ENCODE measurements around the gene CACNG1.

Gene CACNG1, protein sequence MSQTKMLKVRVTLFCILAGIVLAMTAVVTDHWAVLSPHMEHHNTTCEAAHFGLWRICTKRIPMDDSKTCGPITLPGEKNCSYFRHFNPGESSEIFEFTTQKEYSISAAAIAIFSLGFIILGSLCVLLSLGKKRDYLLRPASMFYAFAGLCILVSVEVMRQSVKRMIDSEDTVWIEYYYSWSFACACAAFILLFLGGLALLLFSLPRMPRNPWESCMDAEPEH

DNA sequence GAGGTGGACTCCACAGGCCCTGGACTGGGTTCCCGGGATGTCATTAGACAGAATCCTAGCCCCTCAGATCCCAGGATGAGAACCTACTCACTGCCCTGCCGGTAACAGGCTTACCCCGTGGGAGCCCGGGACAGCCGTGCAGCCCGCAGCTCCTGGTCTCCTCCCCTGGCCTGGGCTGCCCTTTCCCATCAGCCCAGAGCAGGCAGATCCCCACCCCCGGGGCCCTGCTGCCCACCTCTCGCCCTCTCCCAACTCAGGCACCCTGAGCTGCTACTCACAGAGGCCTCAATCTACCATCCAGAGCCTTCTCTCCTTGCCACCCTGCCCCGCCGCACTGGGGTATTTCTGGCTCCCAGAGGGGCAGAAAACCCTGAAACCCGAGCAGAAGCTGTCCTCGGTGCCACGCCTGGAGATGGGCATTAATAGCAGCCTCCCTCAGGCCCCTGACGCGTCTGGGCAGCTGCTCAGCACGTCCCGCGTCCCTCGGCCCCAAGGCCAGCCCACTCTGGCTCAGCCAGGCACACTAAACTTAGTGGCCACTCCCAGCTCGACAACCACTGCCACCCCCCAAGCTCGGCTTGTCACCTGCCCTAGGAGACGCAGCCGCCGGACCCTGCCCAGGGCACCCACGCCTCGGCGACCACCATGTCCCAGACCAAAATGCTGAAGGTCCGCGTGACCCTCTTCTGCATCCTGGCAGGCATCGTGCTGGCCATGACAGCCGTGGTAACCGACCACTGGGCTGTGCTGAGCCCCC lies at the start of gene CACNG1:
Gene CACNG1 (plus strand): TSS at position 539 of the 757 bp plus-strand sequence. CDS start 107 bp downstream, at position 646.
- no peak for DNase-seq (ENCODE audit: low read depth)
- Histone ChIP-seq H3K4me1 (ENCODE audit: control insufficient read depth, insufficient read depth, low read length) (peaks cover 3% of the 10 kb centered on the region), H3K27me3 (replicated peaks; ENCODE audit: control insufficient read depth, insufficient read depth, low read length) (peaks cover 59% of the 10 kb centered on the region), H3K4me3 (ENCODE audit: low read length) (no peak within 1 kb of the TSS), H3K9me3 (ENCODE audit: control insufficient read depth, low read length) (peaks cover 23% of the 10 kb centered on the region), H3K9ac (ENCODE audit: low read length) (no peak within 1 kb of the TSS), H3K36me3 (ENCODE audit: control insufficient read depth, insufficient read depth, low read length, severe bottlenecking) (no peaks in the 10 kb centered on the region)

DNA sequence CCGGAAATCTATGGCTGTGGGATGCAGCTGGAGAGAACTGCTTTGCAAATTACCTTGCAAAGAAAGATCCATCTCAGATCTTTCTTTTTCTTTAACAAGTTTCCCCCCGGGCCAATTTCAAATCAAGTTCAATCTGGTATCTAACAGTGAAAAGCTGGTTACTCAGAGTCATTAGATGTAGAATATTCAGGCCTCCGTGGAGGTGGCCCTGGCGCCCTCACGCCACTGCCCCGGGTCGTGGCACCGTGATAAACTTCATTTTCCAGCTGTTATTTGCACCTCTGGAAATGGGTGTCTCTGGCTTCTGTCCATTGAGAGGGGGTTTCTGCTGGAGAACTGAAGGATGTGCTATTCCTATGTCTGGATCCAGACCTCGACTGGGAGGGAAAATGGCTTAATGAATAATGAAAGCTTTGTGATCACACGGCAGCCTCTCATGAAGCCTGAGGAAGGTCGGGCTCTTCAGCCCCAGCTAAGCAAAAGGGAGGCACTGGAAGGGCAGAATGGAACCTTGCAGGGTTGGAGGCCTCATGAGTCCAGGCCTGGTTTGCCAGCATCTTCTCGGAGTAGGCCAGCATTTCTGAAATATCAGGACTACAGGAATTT lies 49.3 kb upstream of the CACNG1 start:
- no peak overlapping the region for H3K4me3 ChIP-seq (ENCODE audit: low read length)
- H3K27me3 ChIP-seq (replicated peaks; ENCODE audit: control insufficient read depth, insufficient read depth, low read length) = peaks cover 55% of the 10 kb centered on the region
- no peak for DNase-seq (ENCODE audit: low read depth)
- H3K4me1 ChIP-seq (ENCODE audit: control insufficient read depth, insufficient read depth, low read length) = no peaks in the 10 kb centered on the region
- no peaks in the 10 kb centered on the region for H3K9me3 ChIP-seq (ENCODE audit: control insufficient read depth, low read length)
- no peaks in the 10 kb centered on the region for H3K36me3 ChIP-seq (ENCODE audit: control insufficient read depth, insufficient read depth, low read length, severe bottlenecking)
- H3K9ac ChIP-seq (ENCODE audit: low read length) = no peak overlapping the region

GRCh38 chr17:66995944-66996343 lies 48.4 kb upstream of the CACNG1 start:
- no peak overlapping the region for H3K4me3 ChIP-seq (ENCODE audit: low read length)
- no peak for DNase-seq (ENCODE audit: low read depth)

GRCh38 chr17:66996926-66997325 lies 47.4 kb upstream of the CACNG1 start:
- no peak for DNase-seq (ENCODE audit: low read depth)
- no peak overlapping the region for H3K9ac ChIP-seq (ENCODE audit: low read length)
- H3K4me3 ChIP-seq (ENCODE audit: low read length) = no peak overlapping the region
- H3K36me3 ChIP-seq (ENCODE audit: control insufficient read depth, insufficient read depth, low read length, severe bottlenecking) = no peaks in the 10 kb centered on the region
- H3K27me3 ChIP-seq (replicated peaks; ENCODE audit: control insufficient read depth, insufficient read depth, low read length) = peaks cover 57% of the 10 kb centered on the region
- no peaks in the 10 kb centered on the region for H3K9me3 ChIP-seq (ENCODE audit: control insufficient read depth, low read length)
- no peaks in the 10 kb centered on the region for H3K4me1 ChIP-seq (ENCODE audit: control insufficient read depth, insufficient read depth, low read length)

More at GRCh38 chr17:66995944-66996343, 48.4 kb upstream of the CACNG1 start:
- Histone ChIP-seq H3K27me3 (replicated peaks; ENCODE audit: control insufficient read depth, insufficient read depth, low read length) (peaks cover 62% of the 10 kb centered on the region), H3K9ac (ENCODE audit: low read length) (no peak overlapping the region), H3K9me3 (ENCODE audit: control insufficient read depth, low read length) (no peaks in the 10 kb centered on the region), H3K36me3 (ENCODE audit: control insufficient read depth, insufficient read depth, low read length, severe bottlenecking) (no peaks in the 10 kb centered on the region), H3K4me1 (ENCODE audit: control insufficient read depth, insufficient read depth, low read length) (no peaks in the 10 kb centered on the region)

GRCh38 chr17:67003231-67003630 lies 41.1 kb upstream of the CACNG1 start:
- Histone ChIP-seq H3K9ac (ENCODE audit: low read length) (no peak overlapping the region), H3K4me3 (ENCODE audit: low read length) (no peak overlapping the region), H3K9me3 (ENCODE audit: control insufficient read depth, low read length) (peaks cover 4% of the 10 kb centered on the region)

GRCh38 chr17:67004181-67004580 lies 40.2 kb upstream of the CACNG1 start:
- peaks cover 7% of the 10 kb centered on the region for H3K9me3 ChIP-seq (ENCODE audit: control insufficient read depth, low read length)
- no peak for DNase-seq (ENCODE audit: low read depth)
- no peaks in the 10 kb centered on the region for H3K4me1 ChIP-seq (ENCODE audit: control insufficient read depth, insufficient read depth, low read length)
- peaks cover 70% of the 10 kb centered on the region for H3K27me3 ChIP-seq (replicated peaks; ENCODE audit: control insufficient read depth, insufficient read depth, low read length)
- no peaks in the 10 kb centered on the region for H3K36me3 ChIP-seq (ENCODE audit: control insufficient read depth, insufficient read depth, low read length, severe bottlenecking)
- no peak overlapping the region for H3K9ac ChIP-seq (ENCODE audit: low read length)
- no peak overlapping the region for H3K4me3 ChIP-seq (ENCODE audit: low read length)

More at GRCh38 chr17:67003231-67003630, 41.1 kb upstream of the CACNG1 start:
- no peaks in the 10 kb centered on the region for H3K4me1 ChIP-seq (ENCODE audit: control insufficient read depth, insufficient read depth, low read length)
- H3K27me3 ChIP-seq (replicated peaks; ENCODE audit: control insufficient read depth, insufficient read depth, low read length) = peaks cover 75% of the 10 kb centered on the region
- no peaks in the 10 kb centered on the region for H3K36me3 ChIP-seq (ENCODE audit: control insufficient read depth, insufficient read depth, low read length, severe bottlenecking)
- no peak for DNase-seq (ENCODE audit: low read depth)

DNA sequence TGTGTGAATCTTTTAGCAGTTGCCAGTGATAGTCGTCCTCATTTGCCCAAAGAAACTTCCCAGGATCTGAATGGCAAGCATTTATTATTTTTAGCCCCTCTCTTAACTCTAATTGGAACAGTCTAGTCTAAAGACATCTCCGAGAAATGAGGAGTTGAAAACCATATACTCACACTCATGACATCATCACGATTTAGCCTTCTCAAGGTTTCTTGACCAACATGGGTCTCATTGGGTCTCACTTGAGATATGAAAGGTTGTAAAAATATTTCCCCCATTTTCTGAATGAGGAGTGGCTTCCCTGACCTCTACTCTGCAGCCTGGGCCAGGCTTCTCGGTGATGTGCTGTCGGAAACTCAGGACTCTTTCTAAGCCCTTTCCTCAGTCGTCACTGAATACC lies 37.1 kb upstream of the CACNG1 start:
- no peak for DNase-seq (ENCODE audit: low read depth)
- Histone ChIP-seq H3K36me3 (ENCODE audit: control insufficient read depth, insufficient read depth, low read length, severe bottlenecking) (no peaks in the 10 kb centered on the region), H3K4me3 (ENCODE audit: low read length) (no peak overlapping the region), H3K4me1 (ENCODE audit: control insufficient read depth, insufficient read depth, low read length) (no peaks in the 10 kb centered on the region), H3K27me3 (replicated peaks; ENCODE audit: control insufficient read depth, insufficient read depth, low read length) (peaks cover 74% of the 10 kb centered on the region), H3K9me3 (ENCODE audit: control insufficient read depth, low read length) (peaks cover 17% of the 10 kb centered on the region), H3K9ac (ENCODE audit: low read length) (no peak overlapping the region)

DNA sequence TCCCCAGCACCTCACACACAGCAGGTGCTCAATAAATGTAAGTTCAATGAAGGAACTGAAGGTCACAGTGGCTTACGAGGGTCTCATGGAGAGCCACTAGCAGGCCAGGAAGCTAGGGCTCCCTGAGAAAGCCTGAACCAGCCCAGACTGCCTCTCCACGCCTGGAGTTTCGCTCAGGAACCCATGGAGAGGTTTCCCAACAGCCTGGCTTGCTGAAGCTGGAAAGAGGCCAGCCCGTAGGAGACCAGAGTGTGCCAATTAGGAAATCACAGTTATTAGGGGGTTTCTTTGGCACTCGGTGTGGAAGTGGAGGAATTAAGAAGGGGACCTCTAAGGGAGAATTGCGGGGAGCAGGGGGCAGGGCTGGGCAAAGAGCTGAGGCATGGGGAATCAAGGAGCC lies 36.3 kb upstream of the CACNG1 start:
- H3K9ac ChIP-seq (ENCODE audit: low read length) = no peak overlapping the region
- H3K9me3 ChIP-seq (ENCODE audit: control insufficient read depth, low read length) = peaks cover 17% of the 10 kb centered on the region
- no peaks in the 10 kb centered on the region for H3K36me3 ChIP-seq (ENCODE audit: control insufficient read depth, insufficient read depth, low read length, severe bottlenecking)
- DNase-seq (ENCODE audit: low read depth) = no peak
- no peak overlapping the region for H3K4me3 ChIP-seq (ENCODE audit: low read length)
- peaks cover 69% of the 10 kb centered on the region for H3K27me3 ChIP-seq (replicated peaks; ENCODE audit: control insufficient read depth, insufficient read depth, low read length)
- no peaks in the 10 kb centered on the region for H3K4me1 ChIP-seq (ENCODE audit: control insufficient read depth, insufficient read depth, low read length)

DNA sequence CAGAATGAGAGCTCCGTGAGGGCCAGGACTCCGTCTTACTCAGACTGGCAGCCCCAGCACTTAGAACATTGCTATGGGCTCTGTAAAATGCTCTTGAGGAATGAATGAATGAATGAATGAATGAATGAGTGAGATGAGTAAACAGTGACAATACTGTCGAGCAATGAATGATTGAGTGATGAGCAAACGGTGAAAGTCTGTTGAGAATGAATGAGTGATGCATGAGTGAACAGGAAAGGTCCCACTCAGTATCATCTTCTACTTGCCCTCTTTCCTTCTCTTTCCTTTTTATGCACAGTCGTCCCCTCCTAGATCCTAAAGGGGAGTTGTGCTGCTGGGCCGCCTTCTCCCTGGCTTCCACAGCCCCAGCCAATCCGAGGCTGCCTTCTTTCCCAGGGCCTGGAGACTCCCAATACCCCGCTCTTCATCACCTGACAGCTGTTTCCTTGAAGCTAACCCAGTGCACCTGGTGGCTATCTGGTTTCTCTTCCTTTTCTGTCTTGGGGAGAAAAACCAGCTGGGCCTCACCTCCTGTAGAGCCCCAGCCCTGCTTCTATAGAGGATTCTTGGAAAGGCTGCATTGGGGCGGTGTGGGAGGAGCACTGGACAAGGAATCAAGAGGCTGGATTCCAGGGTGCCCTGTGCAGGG lies 32.7 kb upstream of the CACNG1 start:
- H3K27me3 ChIP-seq (replicated peaks; ENCODE audit: control insufficient read depth, insufficient read depth, low read length) = peaks cover 61% of the 10 kb centered on the region
- H3K9me3 ChIP-seq (ENCODE audit: control insufficient read depth, low read length) = peaks cover 13% of the 10 kb centered on the region
- DNase-seq (ENCODE audit: low read depth) = no peak
- no peak overlapping the region for H3K4me3 ChIP-seq (ENCODE audit: low read length)
- H3K9ac ChIP-seq (ENCODE audit: low read length) = no peak overlapping the region
- H3K4me1 ChIP-seq (ENCODE audit: control insufficient read depth, insufficient read depth, low read length) = no peaks in the 10 kb centered on the region
- H3K36me3 ChIP-seq (ENCODE audit: control insufficient read depth, insufficient read depth, low read length, severe bottlenecking) = no peaks in the 10 kb centered on the region

GRCh38 chr17:67013891-67014290 lies 30.5 kb upstream of the CACNG1 start:
- H3K4me1 ChIP-seq (ENCODE audit: control insufficient read depth, insufficient read depth, low read length) = no peaks in the 10 kb centered on the region
- no peak overlapping the region for H3K9ac ChIP-seq (ENCODE audit: low read length)
- no peak overlapping the region for H3K4me3 ChIP-seq (ENCODE audit: low read length)
- H3K9me3 ChIP-seq (ENCODE audit: control insufficient read depth, low read length) = peaks cover 12% of the 10 kb centered on the region
- no peaks in the 10 kb centered on the region for H3K36me3 ChIP-seq (ENCODE audit: control insufficient read depth, insufficient read depth, low read length, severe bottlenecking)
- peaks cover 60% of the 10 kb centered on the region for H3K27me3 ChIP-seq (replicated peaks; ENCODE audit: control insufficient read depth, insufficient read depth, low read length)
- DNase-seq (ENCODE audit: low read depth) = no peak

GRCh38 chr17:67015001-67015400 lies 29.4 kb upstream of the CACNG1 start:
- DNase-seq (ENCODE audit: low read depth) = no peak
- peaks cover 66% of the 10 kb centered on the region for H3K27me3 ChIP-seq (replicated peaks; ENCODE audit: control insufficient read depth, insufficient read depth, low read length)
- peaks cover 1% of the 10 kb centered on the region for H3K9me3 ChIP-seq (ENCODE audit: control insufficient read depth, low read length)
- H3K9ac ChIP-seq (ENCODE audit: low read length) = no peak overlapping the region
- H3K4me1 ChIP-seq (ENCODE audit: control insufficient read depth, insufficient read depth, low read length) = no peaks in the 10 kb centered on the region
- no peak overlapping the region for H3K4me3 ChIP-seq (ENCODE audit: low read length)
- H3K36me3 ChIP-seq (ENCODE audit: control insufficient read depth, insufficient read depth, low read length, severe bottlenecking) = no peaks in the 10 kb centered on the region

Data from adipocyte (in vitro differentiated cells).